Colonic mucosa (tissue), 4 donors: ENCODE measurements around the gene UBA7. TPM values are rescaled to one million over a fixed set of nuclear protein-coding genes. Genes with fewer than 3 reads are reported as not detected.
A peak's percentile ranks its signal among the peaks of the same experiment; 100 is the strongest.

Experiments used
- DNase-seq: peaks from one replicate; pipeline ENCODE4 v3.0.0-alpha.2; 2020
- H3K27ac ChIP-seq: fragments of 200-600 bp; one replicate; pipeline ENCODE4 v1.8.0; 2021
- H3K27me3 ChIP-seq: fragments of 200-600 bp; one replicate; pipeline ENCODE4 v1.8.0; 2021
- H3K36me3 ChIP-seq: fragments of 200-600 bp; one replicate; pipeline ENCODE4 v1.8.0; 2021
- H3K4me1 ChIP-seq: fragments of 200-600 bp; one replicate; pipeline ENCODE4 v1.8.0; 2021; ENCODE audit warnings: mild to moderate bottlenecking
- H3K4me3 ChIP-seq: fragments of 200-600 bp; one replicate; pipeline ENCODE4 v1.8.0; 2021
- H3K9ac ChIP-seq, 2 donors: one replicate each; pipeline ENCODE4 v1.7.0; 2013; ENCODE audit warnings: control low read depth in 2 of 2, low read depth in 2 of 2, low read length in 2 of 2
- H3K9me3 ChIP-seq: fragments of 200-600 bp; one replicate; pipeline ENCODE4 v1.8.0; 2021
- intact Hi-C: fragments of 100-400 bp; cut with DNase I; formaldehyde crosslinking; loops from one replicate; pipeline ENCODE4 v1.14.1; 2022
- total RNA-seq, 2 donors: library from RNA; stranded (reverse); fragmentation: NEBNext Ultra II Directional in 1 of 2; extraction: Animal tissue kit (Norgen Biotek cat#: 25700) in 1 of 2; gene quantifications; one replicate each; pipeline ENCODE4 v1.2.1, GENCODE V29; 2021
- TF ChIP-seq, protein P1 (sequence below): fragments of 200-600 bp; IDR thresholded peaks from one replicate; pipeline ENCODE4 v1.8.0; 2022; ENCODE audit warnings: antibody characterized with exemption, mild to moderate bottlenecking
- donor health status: healthy.
- donor health status: DM: no; HTN: no; CAD: no.
- donor health status: DM: no; HTN: no; CAD: no.

The UBA7 gene
- total RNA-seq, 2 donors from 2014 or later, result 67.4 to 88.3 TPM

DNA sequence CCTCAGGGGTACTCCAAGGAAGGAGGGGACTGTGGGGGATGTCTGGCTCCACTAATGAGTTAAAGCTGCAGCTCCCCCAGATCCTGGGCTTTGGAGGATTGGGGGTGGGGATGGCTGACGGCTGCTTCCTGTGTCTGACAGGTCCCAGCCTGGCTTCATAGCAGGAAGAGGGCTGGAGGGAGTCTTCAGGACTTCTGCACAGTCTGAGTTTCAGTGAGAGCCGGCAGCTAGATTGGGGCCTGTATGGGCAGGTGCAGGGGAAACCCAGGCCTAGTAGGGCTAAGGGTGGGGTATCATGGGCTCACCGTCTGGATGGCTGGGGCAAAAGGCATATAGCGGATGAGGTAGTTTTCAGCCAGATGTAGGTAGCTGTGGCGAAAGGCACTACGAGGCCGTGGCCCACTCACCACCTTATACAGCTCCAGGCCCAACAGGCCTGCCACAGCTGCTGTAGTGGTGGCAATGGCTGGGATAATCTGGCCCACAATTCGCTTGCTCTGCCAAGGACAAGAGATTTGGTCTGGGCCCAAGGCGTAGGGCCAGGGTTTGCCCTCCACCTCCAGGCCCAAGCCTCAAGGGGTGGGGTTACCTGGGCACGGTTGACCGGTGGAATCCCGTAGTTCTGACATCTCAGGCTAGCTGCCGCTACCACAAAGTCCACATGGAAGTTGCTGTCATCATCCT lies 6.2 kb downstream of the UBA7 start:
- H3K36me3 ChIP-seq, result no peaks in the 10 kb centered on the region
- no peak overlapping the region for H3K4me3 ChIP-seq
- H3K27me3 ChIP-seq, result peaks cover 7% of the 10 kb centered on the region
- H3K27ac ChIP-seq, result no peak overlapping the region
- H3K4me1 ChIP-seq, result peaks cover 8% of the 10 kb centered on the region
- no peak overlapping the region for H3K9ac ChIP-seq
- TF ChIP-seq, protein P1, sequence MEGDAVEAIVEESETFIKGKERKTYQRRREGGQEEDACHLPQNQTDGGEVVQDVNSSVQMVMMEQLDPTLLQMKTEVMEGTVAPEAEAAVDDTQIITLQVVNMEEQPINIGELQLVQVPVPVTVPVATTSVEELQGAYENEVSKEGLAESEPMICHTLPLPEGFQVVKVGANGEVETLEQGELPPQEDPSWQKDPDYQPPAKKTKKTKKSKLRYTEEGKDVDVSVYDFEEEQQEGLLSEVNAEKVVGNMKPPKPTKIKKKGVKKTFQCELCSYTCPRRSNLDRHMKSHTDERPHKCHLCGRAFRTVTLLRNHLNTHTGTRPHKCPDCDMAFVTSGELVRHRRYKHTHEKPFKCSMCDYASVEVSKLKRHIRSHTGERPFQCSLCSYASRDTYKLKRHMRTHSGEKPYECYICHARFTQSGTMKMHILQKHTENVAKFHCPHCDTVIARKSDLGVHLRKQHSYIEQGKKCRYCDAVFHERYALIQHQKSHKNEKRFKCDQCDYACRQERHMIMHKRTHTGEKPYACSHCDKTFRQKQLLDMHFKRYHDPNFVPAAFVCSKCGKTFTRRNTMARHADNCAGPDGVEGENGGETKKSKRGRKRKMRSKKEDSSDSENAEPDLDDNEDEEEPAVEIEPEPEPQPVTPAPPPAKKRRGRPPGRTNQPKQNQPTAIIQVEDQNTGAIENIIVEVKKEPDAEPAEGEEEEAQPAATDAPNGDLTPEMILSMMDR, result no peak
- H3K9me3 ChIP-seq, result no peaks in the 10 kb centered on the region
- intact Hi-C loops, result no loop called here
- no peak for DNase-seq

- H3K27ac ChIP-seq, result no peak overlapping the region
- H3K9ac ChIP-seq, result no peak overlapping the region
- no peak for DNase-seq
- no peaks in the 10 kb centered on the region for H3K36me3 ChIP-seq
- no peaks in the 10 kb centered on the region for H3K9me3 ChIP-seq
- H3K27me3 ChIP-seq, result peaks cover 7% of the 10 kb centered on the region
- peaks cover 5% of the 10 kb centered on the region for H3K4me1 ChIP-seq
- TF ChIP-seq, protein P1, result no peak
- intact Hi-C loops, result no loop called here
- H3K4me3 ChIP-seq, result no peak overlapping the region
Measured at GRCh38 chr3:49806850-49807249, 6.9 kb downstream of the UBA7 start.

GRCh38 chr3:49805897-49806701 lies 7.7 kb downstream of the UBA7 start:
- H3K36me3 ChIP-seq, result no peaks in the 10 kb centered on the region
- H3K4me1 ChIP-seq, result peaks cover 5% of the 10 kb centered on the region
- TF ChIP-seq, protein P1, result no peak
- H3K9me3 ChIP-seq, result no peaks in the 10 kb centered on the region
- intact Hi-C loops, result no loop called here
- peak overlapping the region; percentile 26 to 63 for H3K9ac ChIP-seq
- H3K27me3 ChIP-seq, result peaks cover 7% of the 10 kb centered on the region
- H3K4me3 ChIP-seq, result no peak overlapping the region
- peak; percentile 38 for DNase-seq
- H3K27ac ChIP-seq, result peak overlapping the region; percentile 36

GRCh38 chr3:49805367-49805782 lies 8.4 kb downstream of the UBA7 start:
- peak; percentile 32 for DNase-seq
- peaks cover 5% of the 10 kb centered on the region for H3K4me1 ChIP-seq
- H3K9ac ChIP-seq, result peak overlapping the region in 1 of 2 donors; percentile 12
- intact Hi-C loops, result no loop called here
- H3K27me3 ChIP-seq, result peaks cover 7% of the 10 kb centered on the region
- TF ChIP-seq, protein P1, result no peak
- no peak overlapping the region for H3K4me3 ChIP-seq
- H3K27ac ChIP-seq, result peak overlapping the region; percentile 36
- H3K9me3 ChIP-seq, result no peaks in the 10 kb centered on the region
- H3K36me3 ChIP-seq, result no peaks in the 10 kb centered on the region

DNA sequence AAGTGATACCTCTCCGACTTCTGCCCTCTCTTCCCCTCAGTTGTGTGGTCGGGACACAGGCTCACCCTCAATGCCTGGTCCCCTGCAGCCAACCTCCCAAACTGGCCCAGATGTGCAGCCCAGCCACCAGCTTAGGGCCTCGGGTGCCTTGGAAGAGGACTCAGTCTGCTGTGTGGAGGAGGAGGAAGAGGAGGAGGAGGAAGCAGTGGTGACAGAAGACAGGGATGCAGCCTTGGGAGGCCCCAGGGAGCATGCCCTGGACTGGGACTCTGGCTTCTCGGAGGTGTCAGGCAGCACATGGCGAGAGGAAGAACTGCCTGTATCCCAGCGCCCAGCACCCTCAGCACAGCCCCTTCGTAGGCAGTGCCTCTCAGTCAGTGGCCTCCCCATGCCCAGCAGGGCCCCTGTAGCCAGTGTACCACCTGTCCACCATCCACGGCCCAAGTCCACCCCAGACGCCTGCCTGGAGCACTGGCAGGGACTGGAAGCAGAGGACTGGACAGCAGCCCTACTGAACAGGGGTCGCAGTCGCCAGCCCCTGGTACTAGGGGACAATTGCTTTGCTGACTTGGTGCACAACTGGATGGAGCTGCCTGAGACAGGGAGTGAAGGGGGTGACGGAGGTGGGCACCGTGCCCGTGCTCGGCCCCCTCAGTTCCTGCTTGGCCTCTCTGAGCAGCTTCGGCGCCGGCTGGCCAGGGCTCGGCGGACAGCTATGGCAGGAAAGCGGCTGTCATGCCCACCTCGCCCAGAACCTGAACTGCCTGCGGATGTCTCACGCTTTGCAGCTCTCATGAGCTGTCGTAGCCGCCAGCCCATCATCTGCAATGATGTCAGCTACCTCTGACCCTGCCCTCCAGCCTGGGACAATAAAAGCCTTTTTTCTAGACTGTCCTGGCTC lies 9.4 kb downstream of the UBA7 start:
- H3K27me3 ChIP-seq, result peaks cover 7% of the 10 kb centered on the region
- peak overlapping the region; percentile 62 for H3K4me3 ChIP-seq
- TF ChIP-seq, protein P1, result no peak
- intact Hi-C loops, result no loop called here
- peak overlapping the region; percentile 63 for H3K9ac ChIP-seq
- H3K27ac ChIP-seq, result peak overlapping the region; percentile 79
- H3K9me3 ChIP-seq, result no peaks in the 10 kb centered on the region
- no peaks in the 10 kb centered on the region for H3K36me3 ChIP-seq
- H3K4me1 ChIP-seq, result peaks cover 5% of the 10 kb centered on the region
- no peak for DNase-seq
